ENCODE data around the gene RUBCNL.

Gene RUBCNL

DNA sequence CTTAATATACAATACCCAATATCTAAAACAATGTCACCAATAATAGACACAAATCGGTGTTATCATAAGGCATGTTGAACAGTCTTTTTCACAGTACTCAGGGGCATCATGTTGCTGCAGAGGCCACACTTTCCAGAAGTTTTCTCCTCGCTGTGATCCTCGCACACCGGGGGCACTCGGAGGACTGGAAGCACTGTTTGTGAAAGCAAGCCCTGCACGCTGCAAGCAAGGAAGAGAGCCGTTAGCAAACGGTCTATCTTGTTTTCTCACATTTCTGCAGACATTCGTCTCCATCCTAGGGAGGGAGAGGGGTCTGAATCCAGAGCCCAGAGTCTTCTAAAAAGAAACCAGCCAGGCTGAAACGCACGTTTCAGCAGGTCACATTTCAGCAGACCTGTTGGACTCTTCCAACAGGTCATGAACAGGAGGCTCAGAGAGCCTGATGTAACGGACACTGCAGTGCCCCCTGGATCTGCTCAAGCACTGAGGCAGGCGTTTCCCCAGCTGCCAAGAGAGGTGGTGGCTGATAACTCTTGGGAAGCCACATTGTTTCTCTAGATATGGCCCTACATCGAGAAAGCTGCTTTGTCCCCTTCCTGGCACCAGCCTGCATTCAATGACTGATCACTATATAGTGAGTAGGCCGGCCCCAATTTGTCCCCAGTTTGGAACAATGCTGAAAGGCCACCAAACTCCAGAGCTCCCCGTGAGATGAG lies 43.6 kb downstream of the RUBCNL start:
- H3K4me3 ChIP-seq (ENCODE audit: low read depth, low read length) = no peak overlapping the region
- no peak for DNase-seq (ENCODE audit: low read depth)
- TF ChIP-seq, protein P1, sequence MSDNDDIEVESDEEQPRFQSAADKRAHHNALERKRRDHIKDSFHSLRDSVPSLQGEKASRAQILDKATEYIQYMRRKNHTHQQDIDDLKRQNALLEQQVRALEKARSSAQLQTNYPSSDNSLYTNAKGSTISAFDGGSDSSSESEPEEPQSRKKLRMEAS (IDR thresholded peaks at IDR 0.05; ENCODE audit: low read depth, low read length) = no peak

DNA sequence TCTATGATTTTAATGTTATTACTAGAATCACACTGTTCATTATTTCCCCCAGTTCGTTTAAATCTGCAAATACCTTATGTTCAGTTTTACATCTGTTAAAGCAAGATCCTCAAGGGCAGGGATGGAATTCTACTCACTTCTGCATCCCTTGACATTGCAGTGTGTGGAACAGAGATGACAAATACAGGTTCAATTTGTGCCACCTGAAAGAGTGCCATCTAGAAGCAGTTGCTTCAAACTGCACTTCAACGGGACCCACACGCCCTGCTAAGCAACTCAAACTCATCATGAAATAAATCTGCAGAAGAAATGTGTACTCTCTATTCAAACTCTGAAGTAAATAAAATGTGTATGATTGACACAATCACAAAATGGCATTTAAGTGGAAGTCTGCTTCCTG lies 44.5 kb downstream of the RUBCNL start:
- TF ChIP-seq, protein P1 (IDR thresholded peaks at IDR 0.05; ENCODE audit: low read depth, low read length) = no peak
- TF ChIP-seq POLR2A (IDR thresholded peaks at IDR 0.05; ENCODE audit: extremely low read depth, insufficient read length) (no peak), MYC (IDR thresholded peaks at IDR 0.05; ENCODE audit: low read depth, low read length) (no peak)
- TF ChIP-seq, protein P2, sequence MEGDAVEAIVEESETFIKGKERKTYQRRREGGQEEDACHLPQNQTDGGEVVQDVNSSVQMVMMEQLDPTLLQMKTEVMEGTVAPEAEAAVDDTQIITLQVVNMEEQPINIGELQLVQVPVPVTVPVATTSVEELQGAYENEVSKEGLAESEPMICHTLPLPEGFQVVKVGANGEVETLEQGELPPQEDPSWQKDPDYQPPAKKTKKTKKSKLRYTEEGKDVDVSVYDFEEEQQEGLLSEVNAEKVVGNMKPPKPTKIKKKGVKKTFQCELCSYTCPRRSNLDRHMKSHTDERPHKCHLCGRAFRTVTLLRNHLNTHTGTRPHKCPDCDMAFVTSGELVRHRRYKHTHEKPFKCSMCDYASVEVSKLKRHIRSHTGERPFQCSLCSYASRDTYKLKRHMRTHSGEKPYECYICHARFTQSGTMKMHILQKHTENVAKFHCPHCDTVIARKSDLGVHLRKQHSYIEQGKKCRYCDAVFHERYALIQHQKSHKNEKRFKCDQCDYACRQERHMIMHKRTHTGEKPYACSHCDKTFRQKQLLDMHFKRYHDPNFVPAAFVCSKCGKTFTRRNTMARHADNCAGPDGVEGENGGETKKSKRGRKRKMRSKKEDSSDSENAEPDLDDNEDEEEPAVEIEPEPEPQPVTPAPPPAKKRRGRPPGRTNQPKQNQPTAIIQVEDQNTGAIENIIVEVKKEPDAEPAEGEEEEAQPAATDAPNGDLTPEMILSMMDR (IDR thresholded peaks at IDR 0.05; ENCODE audit: low read depth, low read length) = no peak
- no peak overlapping the region for H3K4me3 ChIP-seq (ENCODE audit: low read depth, low read length)
- no peak for DNase-seq (ENCODE audit: low read depth)

DNA sequence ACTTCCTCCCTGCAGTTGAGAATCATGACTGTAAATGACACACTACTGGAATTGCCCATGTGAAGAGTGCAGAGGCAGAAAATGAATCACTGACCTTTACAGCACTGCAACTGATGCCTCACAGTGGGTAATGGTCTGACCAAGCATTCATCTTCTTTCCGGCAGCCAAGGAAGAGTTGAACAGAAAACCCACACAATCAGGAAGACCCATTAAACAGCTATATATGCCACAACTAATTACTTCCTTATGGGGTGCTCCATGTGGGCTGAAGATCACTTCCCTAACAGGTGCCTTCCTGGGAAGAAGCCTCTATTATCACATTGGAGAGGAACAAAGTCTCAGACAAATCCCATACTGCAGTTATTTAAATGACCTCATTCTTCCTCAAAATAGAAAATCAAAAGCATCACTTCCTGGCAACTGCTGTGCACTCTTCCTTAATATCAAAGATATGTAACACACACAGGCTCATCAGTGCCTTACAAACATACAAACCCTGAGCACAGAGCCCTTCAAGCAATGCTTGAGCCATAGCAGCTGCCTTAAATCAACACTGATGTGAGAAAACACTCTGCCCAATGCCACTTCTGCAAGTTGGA lies 45.8 kb downstream of the RUBCNL start:
- DNase-seq (ENCODE audit: low read depth) = peak; percentile 67
- TF ChIP-seq, protein P1 (IDR thresholded peaks at IDR 0.05; ENCODE audit: low read depth, low read length) = no peak
- TF ChIP-seq POLR2A (IDR thresholded peaks at IDR 0.05; ENCODE audit: extremely low read depth, insufficient read length) (no peak), MYC (IDR thresholded peaks at IDR 0.05; ENCODE audit: low read depth, low read length) (no peak)
- TF ChIP-seq, protein P2 (IDR thresholded peaks at IDR 0.05; ENCODE audit: low read depth, low read length) = no peak
- H3K4me3 ChIP-seq (ENCODE audit: low read depth, low read length) = no peak overlapping the region

DNA sequence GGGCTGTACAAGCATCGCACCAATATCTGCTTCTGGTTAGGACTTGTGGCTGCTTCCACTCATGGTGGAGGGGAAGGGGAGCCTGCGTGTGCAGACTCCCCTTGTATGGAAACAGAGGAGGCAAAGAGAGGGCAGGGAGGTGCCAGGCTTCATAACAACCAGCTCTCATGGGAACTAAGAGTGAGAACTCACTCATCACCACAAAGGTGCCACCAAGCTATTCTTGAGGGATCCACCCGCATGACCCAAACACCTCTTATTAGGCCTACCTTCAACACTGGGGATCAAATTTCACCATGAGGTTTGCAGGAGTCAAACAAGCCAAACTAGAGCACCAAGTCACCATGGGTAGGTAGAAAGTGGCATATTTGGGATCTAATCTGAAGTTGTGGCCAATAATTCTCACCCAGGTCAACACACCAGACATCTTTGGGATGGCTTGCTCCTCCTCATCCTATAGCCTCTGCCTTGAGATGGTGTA lies 46.4 kb downstream of the RUBCNL start:
- H3K4me3 ChIP-seq (ENCODE audit: low read depth, low read length) = no peak overlapping the region

DNA sequence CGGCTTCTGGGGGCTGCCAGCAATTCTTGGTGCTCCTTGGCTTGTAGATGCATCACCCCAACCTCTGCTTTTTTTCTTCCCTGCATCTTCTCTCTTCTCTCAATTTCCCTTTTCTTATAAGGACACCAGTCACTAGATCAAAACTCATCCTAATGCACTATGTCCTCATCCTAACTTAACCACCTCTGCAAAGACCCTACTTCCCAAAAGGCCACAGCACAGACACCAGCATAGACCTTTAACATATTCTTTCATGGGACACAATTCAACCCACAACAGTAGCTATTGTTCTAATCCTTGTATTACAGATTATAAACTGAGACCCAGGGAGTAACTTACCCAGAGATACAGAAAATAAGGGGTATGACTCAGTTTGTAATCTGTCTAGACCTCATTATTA lies 47.0 kb downstream of the RUBCNL start:
- no peak for DNase-seq (ENCODE audit: low read depth)
- H3K4me3 ChIP-seq (ENCODE audit: low read depth, low read length) = no peak overlapping the region
- TF ChIP-seq MYC (IDR thresholded peaks at IDR 0.05; ENCODE audit: low read depth, low read length) = no peak
- TF ChIP-seq POLR2A (IDR thresholded peaks at IDR 0.05; ENCODE audit: extremely low read depth, insufficient read length) = no peak
- TF ChIP-seq, protein P1 (IDR thresholded peaks at IDR 0.05; ENCODE audit: low read depth, low read length) = no peak
- TF ChIP-seq, protein P2 (IDR thresholded peaks at IDR 0.05; ENCODE audit: low read depth, low read length) = no peak

More for the DNA sequence above, 46.4 kb downstream of the RUBCNL start:
- no peak for DNase-seq (ENCODE audit: low read depth)
- TF ChIP-seq, protein P1 (IDR thresholded peaks at IDR 0.05; ENCODE audit: low read depth, low read length) = no peak
- TF ChIP-seq POLR2A (IDR thresholded peaks at IDR 0.05; ENCODE audit: extremely low read depth, insufficient read length) (no peak), MYC (IDR thresholded peaks at IDR 0.05; ENCODE audit: low read depth, low read length) (no peak)
- TF ChIP-seq, protein P2 (IDR thresholded peaks at IDR 0.05; ENCODE audit: low read depth, low read length) = no peak

DNA sequence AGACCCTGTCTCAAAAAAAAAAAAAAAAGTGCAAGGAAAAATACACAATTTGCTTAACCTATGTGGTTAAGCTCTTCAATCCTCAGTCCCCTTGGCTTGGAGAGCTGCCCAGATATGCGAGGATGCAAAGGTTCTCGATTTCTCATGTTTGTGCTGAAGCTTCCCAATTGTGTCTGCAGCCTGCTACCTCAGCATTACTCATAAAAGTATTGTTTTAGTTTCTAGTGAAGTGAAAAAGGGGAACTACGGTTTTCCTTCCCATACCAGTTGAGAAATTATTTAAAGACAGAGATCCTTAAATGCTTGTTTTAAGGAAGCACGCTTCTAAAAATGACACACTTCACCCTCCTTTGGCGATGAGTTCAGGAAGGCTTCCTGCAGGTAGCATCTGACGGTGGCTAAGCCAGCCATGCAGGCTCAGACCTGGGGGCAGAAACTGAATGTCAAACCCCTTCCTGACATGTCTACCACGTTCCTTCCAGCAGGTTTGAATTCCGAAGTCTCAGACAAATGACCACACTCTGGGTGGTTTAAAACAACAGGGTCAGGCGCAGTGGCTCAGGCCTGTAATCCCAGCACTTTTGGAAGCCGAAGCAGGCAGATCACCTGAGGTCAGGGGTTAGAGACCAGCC lies 47.9 kb downstream of the RUBCNL start:
- H3K4me3 ChIP-seq (ENCODE audit: low read depth, low read length) = no peak overlapping the region
- no peak for TF ChIP-seq POLR2A (IDR thresholded peaks at IDR 0.05; ENCODE audit: extremely low read depth, insufficient read length)
- TF ChIP-seq, protein P1 (IDR thresholded peaks at IDR 0.05; ENCODE audit: low read depth, low read length) = 0 out of 2 replicates have a peak, but pooled peaks have one; percentile 13
- peak; percentile 92 for DNase-seq (ENCODE audit: low read depth)
